Stimulated activated naive CD8-positive, alpha-beta T cell treated with anti-CD3 and anti-CD28 coated beads, Interleukin-15, amount 100 ng/mL, for 72 hours (primary cell): ENCODE results near the gene OR51A2.

Experiments
- ATAC-seq: fragments of 150-1000 bp; cut with Tn5 transposase; 2 replicates; pipeline ENCODE4 v1.10.0; 2021; ENCODE audit warnings: mild to moderate bottlenecking, moderate library complexity
- DNase-seq, 2 donors: peaks; one replicate each; pipeline ENCODE4 v3.0.0; 2021 to 2022
- H3K27ac Mint-ChIP-seq, 2 donors: one replicate each; pipeline ENCODE4 v1.8.0; 2022; ENCODE audit warnings: mild to moderate bottlenecking in 2 of 2, mixed read lengths in 2 of 2, moderate library complexity in 2 of 2
- H3K27me3 Mint-ChIP-seq: one replicate; pipeline ENCODE4 v1.8.0; 2022; ENCODE audit warnings: mixed read lengths
- H3K4me1 Mint-ChIP-seq: one replicate; pipeline ENCODE4 v1.8.0; 2022; ENCODE audit warnings: mild to moderate bottlenecking, mixed read lengths
- H3K4me3 Mint-ChIP-seq, 2 donors: one replicate each; pipeline ENCODE4 v1.8.0; 2022; ENCODE audit warnings: mild to moderate bottlenecking in 2 of 2, mixed read lengths in 2 of 2, moderate library complexity in 1 of 2
- H3K9me3 Mint-ChIP-seq, 2 donors: one replicate each; pipeline ENCODE4 v1.8.0; 2022; ENCODE audit warnings: mixed read lengths in 2 of 2

The OR51A2 gene

GRCh38 chr11:4922304-4922703, 33.2 kb downstream of the OR51A2 start:
- Mint-ChIP-seq H3K9me3 (no peaks in the 10 kb centered on the region), H3K27ac (no peak overlapping the region), H3K4me1 (no peaks in the 10 kb centered on the region), H3K4me3 (no peak overlapping the region), H3K27me3 (no peaks in the 10 kb centered on the region)
- no peak for DNase-seq
- no peak for ATAC-seq

DNA sequence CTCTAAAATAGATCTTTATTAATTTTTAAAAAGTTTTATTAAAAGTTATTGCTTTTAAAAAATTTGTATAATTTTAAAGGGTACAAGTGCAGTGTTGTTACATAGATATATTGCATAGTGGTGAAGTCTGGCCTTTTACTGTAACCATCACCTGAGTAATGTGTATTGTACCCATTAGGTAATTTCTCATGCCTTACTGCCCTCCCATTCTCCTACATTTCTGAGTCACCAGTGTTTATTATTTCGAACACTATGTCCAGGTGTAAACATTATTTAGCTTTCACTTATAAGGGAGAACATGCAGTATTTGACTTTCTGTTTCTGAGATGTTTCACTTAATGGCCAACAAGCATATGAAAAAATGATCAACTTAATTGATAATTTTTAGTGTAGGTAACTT, 33.7 kb downstream of the OR51A2 start:
- H3K27ac Mint-ChIP-seq: no peak overlapping the region
- DNase-seq (no peak), ATAC-seq (no peak)
- H3K4me3 Mint-ChIP-seq: no peak overlapping the region
- no peaks in the 10 kb centered on the region for H3K4me1 Mint-ChIP-seq
- no peaks in the 10 kb centered on the region for H3K27me3 Mint-ChIP-seq
- H3K9me3 Mint-ChIP-seq: no peaks in the 10 kb centered on the region

- no peak within 1 kb of the TSS for H3K4me3 Mint-ChIP-seq
- H3K27ac Mint-ChIP-seq: no peak within 1 kb of the TSS
- no peaks in the 10 kb centered on the region for H3K27me3 Mint-ChIP-seq
- no peak for DNase-seq
- peaks cover 0 to 7% of the 10 kb centered on the region in 2 donors for H3K9me3 Mint-ChIP-seq
- ATAC-seq: no peak
- H3K4me1 Mint-ChIP-seq: no peaks in the 10 kb centered on the region
These were observed 36.3 kb downstream of the OR51A2 start, which contains the start of gene OR51G2 for GRCh38 chr11:4919250-4919649. OR51G2 (minus strand) TSS chr11:4919350; CDS start chr11:4915663, 3,687 bp downstream.

DNA sequence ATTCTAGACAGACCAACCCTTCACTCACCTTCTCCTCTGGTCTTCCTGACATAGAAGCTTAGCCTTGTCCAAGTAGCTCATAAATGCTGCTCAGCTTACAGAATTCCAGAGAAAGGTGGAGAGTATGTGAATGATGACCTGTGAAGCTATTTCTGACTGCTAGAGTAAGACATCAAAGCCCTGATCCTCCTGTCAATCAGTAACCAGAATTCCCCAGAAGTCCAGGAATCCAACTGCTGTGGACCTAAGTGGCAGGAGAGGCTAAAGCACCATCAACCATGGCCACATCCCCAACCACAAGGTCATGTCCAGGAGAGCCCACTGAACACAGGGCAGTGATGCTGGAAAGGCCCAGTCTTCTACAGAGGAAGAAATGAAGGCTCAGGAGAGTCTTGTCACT, 38.9 kb downstream of the OR51A2 start:
- peaks cover 5% of the 10 kb centered on the region for H3K27me3 Mint-ChIP-seq

More for the DNA sequence above, 38.9 kb downstream of the OR51A2 start:
- no peak overlapping the region for H3K27ac Mint-ChIP-seq
- ATAC-seq: no peak
- H3K4me3 Mint-ChIP-seq: no peak overlapping the region
- no peaks in the 10 kb centered on the region for H3K4me1 Mint-ChIP-seq
- DNase-seq: no peak
- peaks cover 0 to 7% of the 10 kb centered on the region in 2 donors for H3K9me3 Mint-ChIP-seq
